BLaER1 (cell line): ENCODE results near the gene STRIP1.

Experiments
- H3K27ac ChIP-seq: shearing (Covaris generic); formaldehyde crosslinking; 2 replicates; pipeline ENCODE4 v1.8.1; 2022
- H3K27me3 ChIP-seq: shearing (Covaris generic); formaldehyde crosslinking; 2 replicates; pipeline ENCODE4 v1.8.1; 2022
- H3K36me3 ChIP-seq: shearing (Covaris generic); formaldehyde crosslinking; 2 replicates; pipeline ENCODE4 v1.8.1; 2022
- H3K4me1 ChIP-seq: shearing (Covaris generic); formaldehyde crosslinking; 2 replicates; pipeline ENCODE4 v1.8.1; 2022
- H3K4me2 ChIP-seq: shearing (Covaris generic); formaldehyde crosslinking; 2 replicates; pipeline ENCODE4 v1.8.1; 2022
- H3K4me3 ChIP-seq: shearing (Covaris generic); formaldehyde crosslinking; 2 replicates; pipeline ENCODE4 v1.8.1; 2022
- H3K9ac ChIP-seq: shearing (Covaris generic); formaldehyde crosslinking; 2 replicates; pipeline ENCODE4 v1.8.1; 2022
- H3K9me3 ChIP-seq: shearing (Covaris generic); formaldehyde crosslinking; 2 replicates; pipeline ENCODE4 v1.8.1; 2022
- H4K20me1 ChIP-seq: shearing (Covaris generic); formaldehyde crosslinking; 2 replicates; pipeline ENCODE4 v1.8.1; 2022
- Cebpa-rat ChIP-seq: shearing (Covaris generic); IDR thresholded peaks from 2 replicates; pipeline ENCODE4 v1.8.1; 2022

Gene STRIP1

DNA sequence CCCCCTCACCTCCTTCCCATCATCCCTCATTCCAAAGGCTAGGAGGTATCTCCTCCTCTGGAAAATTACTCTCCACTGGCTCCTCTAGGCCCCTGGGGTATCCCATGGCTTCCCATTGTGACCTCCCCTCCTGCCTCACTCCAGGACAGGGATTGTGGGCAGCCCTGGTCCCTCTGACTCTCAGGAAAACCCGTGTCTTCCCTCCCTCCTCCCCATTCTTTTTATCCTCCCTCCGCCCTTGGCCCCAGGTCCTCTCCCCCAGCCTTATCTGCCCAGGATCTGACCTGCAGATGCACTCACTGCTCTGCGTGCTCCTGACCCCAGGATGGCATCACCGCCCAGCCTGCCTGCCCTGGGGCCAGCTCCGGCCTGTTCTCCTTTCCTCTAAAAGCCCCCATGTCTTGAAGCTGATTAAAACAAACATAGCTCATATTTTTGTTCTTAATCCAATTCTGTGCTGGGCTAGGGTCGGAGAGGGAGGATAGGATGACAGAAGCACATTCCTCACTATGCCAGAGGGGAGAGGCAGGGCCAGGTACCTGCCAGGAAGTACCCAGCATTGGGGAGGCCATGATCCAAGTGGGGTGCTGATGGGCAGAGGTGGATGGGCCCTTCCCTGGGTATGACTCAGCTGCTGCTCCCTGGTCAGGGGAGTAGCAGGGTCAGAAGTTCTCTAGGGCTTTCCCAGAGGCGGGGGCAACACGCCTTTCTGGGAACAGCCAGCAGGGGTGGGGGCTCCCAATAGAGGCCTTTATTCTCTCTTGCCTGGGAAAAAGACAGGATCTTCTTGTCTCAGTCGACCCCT, 64.0 kb downstream of the STRIP1 start:
- no peak for TF ChIP-seq Cebpa-rat
- no peaks in the 10 kb centered on the region for H3K9me3 ChIP-seq
- no peak overlapping the region; the same call in 1 of the 2 replicates for H3K9ac ChIP-seq
- no peaks in the 10 kb centered on the region for H3K36me3 ChIP-seq
- no peaks in the 10 kb centered on the region for H3K27me3 ChIP-seq
- H3K4me1 ChIP-seq: peaks cover 53% of the 10 kb centered on the region
- H4K20me1 ChIP-seq: no peaks in the 10 kb centered on the region
- H3K4me2 ChIP-seq: peak overlapping the region; percentile 23; the same call in 1 of the 2 replicates
- no peak overlapping the region for H3K4me3 ChIP-seq
- H3K27ac ChIP-seq: no peak overlapping the region; the same call in 1 of the 2 replicates

- peaks cover 72% of the 10 kb centered on the region for H3K4me1 ChIP-seq
- no peaks in the 10 kb centered on the region for H3K36me3 ChIP-seq
- no peaks in the 10 kb centered on the region for H4K20me1 ChIP-seq
- H3K4me3 ChIP-seq: no peak overlapping the region; the same call in 1 of the 2 replicates
- H3K27ac ChIP-seq: peak overlapping the region; percentile 92
- TF ChIP-seq Cebpa-rat: no peak
- H3K27me3 ChIP-seq: no peaks in the 10 kb centered on the region
- H3K9me3 ChIP-seq: no peaks in the 10 kb centered on the region
- peak overlapping the region; percentile 92 for H3K4me2 ChIP-seq
- H3K9ac ChIP-seq: peak overlapping the region; percentile 69
These were observed 65.9 kb downstream of the STRIP1 start for GRCh38 chr1:110100335-110100734.

- peaks cover 86% of the 10 kb centered on the region for H3K4me1 ChIP-seq
- no peaks in the 10 kb centered on the region for H3K36me3 ChIP-seq
- no peak for TF ChIP-seq Cebpa-rat
- peak overlapping the region; percentile 92 for H3K27ac ChIP-seq
- no peaks in the 10 kb centered on the region for H3K27me3 ChIP-seq
- H3K9ac ChIP-seq: peak overlapping the region; percentile 69
- H3K4me2 ChIP-seq: peak overlapping the region; percentile 92
- no peaks in the 10 kb centered on the region for H4K20me1 ChIP-seq
- H3K9me3 ChIP-seq: no peaks in the 10 kb centered on the region
- H3K4me3 ChIP-seq: peak overlapping the region; percentile 50; the same call in 1 of the 2 replicates
These were observed 67.7 kb downstream of the STRIP1 start for GRCh38 chr1:110102081-110102480.
